GM21619 (cell line): Measurements from ENCODE around the gene MYO10.
"Not testable (repeated sequence)": the region's sequence is repeated elsewhere in the genome, so short reads cannot be mapped to it uniquely, and the experiment has no call there.

Experiments used
- ATAC-seq: cut with Tn5 transposase; IDR thresholded peaks from one replicate; pipeline ENCODE4 v1.9.1; 2021; ENCODE audit not compliant: unreplicated experiment

MYO10 gene

GRCh38 chr5:16750445-16750844 is 185.6 kb downstream of the MYO10 start:
- no peak for ATAC-seq

DNA sequence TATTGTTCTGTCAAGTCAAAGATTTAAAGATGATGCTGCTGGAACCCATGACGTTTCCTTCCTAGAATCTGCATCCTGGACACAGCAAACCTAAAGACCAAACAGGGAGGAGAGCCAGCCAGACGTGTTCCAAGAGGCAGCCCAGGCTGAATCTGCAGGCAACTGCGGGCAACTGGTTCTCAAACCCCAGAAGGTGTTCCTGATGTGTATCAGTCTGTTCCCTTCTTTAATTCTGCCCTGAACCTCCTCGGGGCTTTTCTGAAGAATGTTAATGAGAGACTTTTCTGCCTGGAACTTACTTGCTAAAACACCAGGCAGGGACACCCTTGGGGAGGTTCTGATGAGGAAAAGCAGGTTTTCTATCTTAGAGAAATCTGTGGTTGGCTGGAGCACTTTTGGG is 186.5 kb downstream of the MYO10 start:
- no peak for ATAC-seq

GRCh38 chr5:16744164-16744880 is 191.8 kb downstream of the MYO10 start:
- no peak for ATAC-seq

- ATAC-seq, result no peak
Measured at GRCh38 chr5:16742938-16743337, 193.2 kb downstream of the MYO10 start.

GRCh38 chr5:16740811-16741392 is 195.2 kb downstream of the MYO10 start:
- ATAC-seq, result no peak

DNA sequence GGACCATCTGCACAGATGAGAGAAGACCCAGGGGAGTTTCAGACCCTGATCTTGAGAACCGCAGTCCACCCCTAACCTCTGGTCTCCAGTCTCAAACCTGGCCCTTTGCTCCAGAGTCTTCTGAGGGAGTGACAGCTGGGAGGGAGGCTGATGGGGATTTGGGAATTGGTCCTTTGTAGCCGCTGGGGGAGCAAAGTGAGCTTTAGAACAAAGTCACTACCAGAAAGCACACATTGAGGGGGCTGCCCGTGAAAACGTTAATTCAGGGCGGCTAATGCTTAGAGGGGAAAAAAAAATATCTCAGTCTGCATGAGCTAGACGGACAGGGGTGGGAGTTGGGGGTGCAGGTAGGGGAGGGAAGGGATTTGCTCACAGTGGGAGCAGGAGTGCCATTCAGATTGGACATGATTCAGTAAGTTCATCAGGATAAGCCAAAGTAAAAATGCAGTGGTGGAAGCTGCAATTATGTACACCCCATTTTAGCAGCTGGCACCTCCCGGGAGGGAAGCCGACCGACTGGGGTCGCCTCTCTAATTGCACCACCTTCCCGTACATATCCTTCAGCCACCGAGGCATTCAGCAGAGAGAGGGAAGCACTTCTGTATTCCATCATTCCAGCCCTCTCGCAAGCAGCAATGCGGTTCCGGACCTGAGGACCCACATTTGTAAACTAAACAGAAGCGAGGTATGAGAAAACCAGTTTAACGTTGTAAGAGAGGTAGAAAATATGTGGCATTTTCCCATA is 195.8 kb downstream of the MYO10 start:
- ATAC-seq, result no peak

DNA sequence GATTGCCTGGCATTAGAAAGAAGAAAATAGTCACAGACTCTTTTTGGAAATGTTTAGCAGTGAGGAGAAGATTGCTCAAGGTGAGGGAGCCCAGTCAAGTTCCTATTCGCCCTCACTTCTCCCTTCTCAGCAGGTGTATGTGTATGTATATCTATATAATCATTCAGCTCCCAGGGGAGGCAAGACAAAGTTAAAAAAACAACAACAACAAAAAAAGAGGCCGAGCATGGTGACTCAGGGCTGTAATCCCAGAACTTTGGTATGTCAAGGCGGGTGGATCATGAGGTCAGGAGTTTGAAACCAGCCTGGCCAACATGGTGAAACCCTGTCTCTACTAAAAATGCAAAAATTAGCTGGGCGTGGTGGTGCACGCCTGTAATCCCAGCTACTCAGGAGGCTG is 197.7 kb downstream of the MYO10 start:
- ATAC-seq, result not testable (repeated sequence)

DNA sequence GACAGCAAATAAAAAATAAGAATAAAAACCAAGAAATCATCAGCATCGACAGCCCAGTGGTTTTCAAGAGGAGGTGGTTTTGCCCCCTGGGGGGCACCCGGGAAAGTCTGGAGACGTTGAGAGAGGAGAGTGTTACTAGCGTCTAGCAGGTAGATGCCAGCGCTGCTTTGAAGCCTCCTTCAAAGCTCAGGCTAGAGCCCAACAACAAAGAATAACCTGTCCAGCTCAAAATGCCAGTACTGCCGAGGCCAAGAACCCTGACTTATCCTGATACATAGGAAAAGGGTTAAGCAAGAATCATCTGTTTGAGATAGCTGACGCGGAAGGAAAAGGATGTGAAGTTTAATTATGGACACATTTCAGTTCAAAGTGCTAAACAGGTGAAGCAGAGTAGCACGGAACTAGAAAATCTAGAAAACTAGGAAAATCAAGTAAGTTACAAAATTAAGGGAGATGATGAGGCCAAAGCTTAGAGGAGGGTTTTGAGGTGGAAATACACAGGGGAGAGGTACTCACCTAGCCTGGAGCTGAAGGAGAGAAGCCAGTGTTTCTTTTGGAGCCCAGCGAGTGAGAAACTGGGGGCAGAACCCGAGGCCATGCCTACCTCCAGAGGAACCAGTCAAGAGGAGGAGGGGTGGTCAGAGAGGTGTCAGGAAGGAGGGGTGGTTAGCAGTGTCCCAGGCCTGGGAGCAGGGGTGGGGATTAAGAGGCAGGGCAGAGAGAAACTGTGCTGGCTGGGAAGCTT is 198.3 kb downstream of the MYO10 start:
- ATAC-seq, result no peak

GRCh38 chr5:16737209-16737608 is 198.9 kb downstream of the MYO10 start:
- no peak for ATAC-seq

GRCh38 chr5:16736158-16736995 is 199.7 kb downstream of the MYO10 start:
- no peak for ATAC-seq

DNA sequence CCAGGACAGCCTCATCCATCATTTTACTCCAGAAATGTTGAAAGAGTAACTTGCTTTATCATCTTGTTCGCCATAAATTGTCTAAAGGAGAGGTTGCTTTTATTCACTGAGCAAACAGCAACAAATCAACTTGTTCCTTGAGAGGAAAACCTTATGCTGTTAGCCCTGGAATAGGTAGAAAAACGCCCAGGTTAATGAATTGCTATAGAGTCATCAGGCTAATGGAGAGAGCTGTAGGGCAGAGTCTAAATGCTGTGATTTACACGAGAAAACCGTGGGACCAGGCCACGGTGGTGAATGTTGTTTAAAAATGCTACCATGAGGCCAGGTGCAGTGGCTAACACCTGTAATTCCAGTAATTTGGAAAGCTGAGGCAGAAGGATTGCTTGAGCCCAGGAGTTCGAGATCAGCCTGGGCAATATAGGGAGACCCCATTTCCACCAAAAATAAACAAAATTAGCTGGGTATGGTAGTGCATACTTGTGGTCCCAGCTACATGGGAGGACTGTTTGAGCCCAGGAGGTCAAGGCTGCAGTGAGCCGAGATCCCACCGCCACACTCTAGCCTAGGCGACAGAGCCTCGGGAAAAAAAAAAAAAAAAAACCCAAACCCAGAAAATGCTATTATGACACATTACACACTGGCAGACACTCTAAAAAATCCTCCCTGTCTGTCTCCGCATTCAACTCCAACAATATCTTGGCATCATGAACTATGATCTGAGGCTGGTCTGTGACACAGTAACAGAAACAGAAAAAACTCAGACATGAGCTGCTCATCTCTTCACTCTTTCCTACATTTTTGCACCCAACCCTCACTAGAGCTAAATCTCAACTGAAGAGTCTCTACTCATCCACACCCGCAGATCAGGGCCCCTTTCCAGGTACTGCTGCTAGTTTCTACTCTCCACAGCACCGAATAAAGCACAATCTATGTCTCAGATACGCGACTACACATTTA is 200.7 kb downstream of the MYO10 start:
- no peak for ATAC-seq

- no peak for ATAC-seq
Measured at GRCh38 chr5:16733331-16734006, 202.6 kb downstream of the MYO10 start.

GRCh38 chr5:16732356-16732755 is 203.7 kb downstream of the MYO10 start:
- no peak for ATAC-seq

- no peak for ATAC-seq
Measured at GRCh38 chr5:16727755-16728325, 208.2 kb downstream of the MYO10 start.

DNA sequence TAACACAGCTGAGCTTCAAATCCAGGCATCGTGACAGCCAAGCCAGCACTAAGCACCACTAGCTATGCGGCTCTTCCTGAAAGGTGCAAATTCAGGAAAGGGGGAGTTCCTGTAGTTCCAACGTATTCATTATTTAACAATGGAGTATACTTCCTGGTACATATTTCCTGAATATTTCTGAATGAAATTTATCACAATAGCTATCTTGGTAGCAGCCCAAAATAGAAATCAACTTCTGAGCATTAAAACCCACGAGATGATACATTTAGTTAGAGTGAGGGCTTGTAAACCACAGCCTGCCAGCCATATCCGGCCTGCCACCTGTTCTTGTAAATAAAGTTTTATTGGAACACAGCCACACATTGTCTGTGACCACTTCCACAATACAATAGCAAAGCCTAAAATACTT is 209.5 kb downstream of the MYO10 start:
- ATAC-seq, result no peak

DNA sequence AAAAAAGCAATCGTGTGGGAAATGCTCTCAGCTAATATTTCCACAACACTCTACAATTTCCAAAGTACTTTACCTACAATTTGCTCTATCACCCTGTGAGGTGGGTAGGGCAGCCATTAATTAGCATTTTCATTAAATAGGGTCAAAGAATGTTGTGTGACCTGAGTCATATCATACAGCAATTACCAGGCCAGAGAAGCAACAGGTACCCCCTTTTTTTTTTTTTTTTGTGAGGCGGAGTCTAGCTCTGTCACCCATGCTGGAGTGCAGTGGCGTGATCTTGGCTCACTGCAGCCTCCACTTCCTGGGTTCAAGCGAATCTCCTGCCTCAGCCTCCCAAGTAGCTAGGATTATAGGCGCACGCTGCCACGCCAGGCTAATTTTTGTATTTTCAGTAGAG is 210.5 kb downstream of the MYO10 start:
- no peak for ATAC-seq

- no peak for ATAC-seq
Measured at GRCh38 chr5:16723821-16724220, 212.3 kb downstream of the MYO10 start.

GRCh38 chr5:16722097-16722495 is 214.0 kb downstream of the MYO10 start:
- ATAC-seq, result no peak
